HG03060 (cell line): ENCODE results near the gene SMAD4.

Experiments
- ATAC-seq: cut with Tn5 transposase; IDR thresholded peaks from one replicate; pipeline ENCODE4 v1.9.1; 2021; ENCODE audit warnings: low read depth, moderate number of reproducible peaks; ENCODE audit not compliant: unreplicated experiment

The SMAD4 gene

DNA sequence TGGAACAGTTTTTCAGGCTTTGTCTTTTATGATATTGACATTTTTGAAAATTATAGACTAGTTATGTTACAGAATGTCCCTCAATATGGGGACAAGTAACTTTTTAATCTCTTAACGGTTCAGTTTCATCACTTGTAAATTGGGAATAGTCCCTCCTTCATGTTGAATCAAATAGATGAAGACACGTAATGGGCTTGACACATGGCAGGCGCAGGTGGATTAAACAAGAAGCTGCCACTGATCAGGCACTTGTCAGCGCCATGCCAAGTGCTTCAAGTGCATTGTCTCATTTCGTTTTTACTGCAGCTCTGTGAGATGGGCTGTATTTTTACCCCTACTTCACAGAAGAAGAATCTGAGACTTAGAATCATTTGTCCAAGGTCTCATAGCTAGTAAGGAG, 9.5 kb upstream of the SMAD4 start:
- no peak for ATAC-seq

DNA sequence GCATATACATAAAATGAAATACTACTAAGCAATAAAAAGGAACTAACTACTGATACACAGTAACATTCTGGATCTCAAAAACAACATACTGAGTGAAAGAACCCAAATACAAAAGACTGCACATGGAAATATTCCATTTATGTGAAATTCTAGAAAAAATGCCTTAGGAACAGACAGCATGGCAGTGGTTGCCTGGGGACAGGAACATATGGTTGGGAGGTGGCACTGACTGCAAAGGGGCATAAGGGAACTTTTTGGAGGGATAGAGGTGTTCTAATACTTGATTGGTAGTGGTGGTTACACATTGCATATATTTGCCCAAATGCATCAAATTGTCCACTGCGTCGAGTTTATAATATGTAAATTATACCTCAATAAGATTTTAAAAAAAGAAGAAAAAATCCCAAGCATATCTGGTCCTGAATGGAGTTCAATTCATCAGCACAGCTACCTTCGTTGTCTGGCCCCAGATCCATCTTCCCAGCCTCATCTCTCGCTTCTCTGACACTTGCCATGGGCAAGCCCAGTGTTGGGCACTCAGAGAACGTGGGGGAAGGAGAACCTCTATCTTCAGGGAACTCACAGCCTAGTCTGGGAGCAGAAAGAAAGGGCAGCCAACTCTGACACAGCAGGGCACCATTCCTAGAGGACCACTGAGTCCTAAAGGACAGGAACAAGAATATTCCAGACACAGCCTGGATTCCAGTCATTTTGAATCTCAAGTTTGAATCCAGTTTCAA, 8.6 kb upstream of the SMAD4 start:
- no peak for ATAC-seq

DNA sequence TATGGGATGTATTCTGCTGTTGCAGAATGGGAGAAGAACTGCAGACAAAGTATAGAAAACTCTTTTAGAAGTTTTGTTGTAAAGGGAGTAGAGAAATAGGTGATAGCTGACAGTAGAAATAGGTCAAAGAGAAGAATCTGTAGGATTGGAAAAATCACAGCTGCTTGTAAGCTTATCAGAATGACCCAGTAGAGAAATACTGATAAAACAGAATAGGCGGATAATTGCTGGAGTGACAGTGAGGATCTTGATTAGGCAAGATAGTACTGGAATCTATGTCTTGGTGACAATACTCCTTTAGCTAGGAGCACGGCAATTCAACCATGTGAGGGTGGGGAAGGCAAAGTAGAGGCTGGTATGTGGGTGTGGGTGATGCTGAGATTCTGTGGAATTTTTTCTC, 4.5 kb upstream of the SMAD4 start:
- no peak for ATAC-seq

DNA sequence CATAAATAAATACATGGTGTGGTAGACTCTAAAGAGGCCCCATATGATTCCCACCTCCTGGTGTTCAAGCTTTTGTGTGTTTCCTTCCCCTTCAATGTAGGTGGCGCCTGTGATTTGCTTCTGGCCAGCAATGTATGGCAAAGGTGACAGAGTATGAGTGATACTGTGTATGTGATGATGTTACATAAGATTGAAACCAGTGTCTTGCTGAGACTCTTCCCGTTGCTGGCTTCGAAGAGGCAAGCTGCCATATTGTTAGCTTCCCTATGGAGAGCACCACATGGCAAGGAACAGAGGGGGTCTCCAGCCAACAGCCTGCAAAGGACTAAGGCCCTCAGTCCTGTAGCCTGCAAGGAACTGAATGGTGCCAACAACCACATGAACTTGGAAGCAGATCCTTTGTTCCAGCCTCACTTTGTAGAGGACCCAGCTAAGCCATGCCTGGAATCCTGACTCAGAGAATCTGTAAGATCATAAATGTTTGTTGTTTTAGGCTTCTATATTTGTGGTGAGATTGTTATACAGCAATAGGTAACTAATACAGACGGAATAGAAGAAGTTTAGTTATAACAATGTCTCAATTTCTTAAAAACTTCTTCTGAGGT, 1.7 kb upstream of the SMAD4 start:
- ATAC-seq, result no peak

DNA sequence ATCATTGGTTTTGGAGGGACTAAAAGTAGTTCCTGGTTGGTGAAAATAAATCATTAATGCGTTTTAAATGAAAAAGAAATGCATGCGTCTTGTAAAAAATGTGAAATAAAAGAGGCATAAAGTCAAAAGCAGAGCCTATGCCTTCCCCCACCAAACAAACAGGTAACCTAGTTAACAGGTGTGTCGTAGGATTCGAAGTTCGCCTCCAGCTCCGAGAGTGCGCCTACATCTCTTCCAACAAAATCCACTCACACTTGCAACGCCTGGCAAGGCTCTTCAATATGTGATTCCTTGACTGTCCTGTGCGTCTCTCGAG, 677 bp upstream of the SMAD4 start:
- ATAC-seq, result no peak

DNA sequence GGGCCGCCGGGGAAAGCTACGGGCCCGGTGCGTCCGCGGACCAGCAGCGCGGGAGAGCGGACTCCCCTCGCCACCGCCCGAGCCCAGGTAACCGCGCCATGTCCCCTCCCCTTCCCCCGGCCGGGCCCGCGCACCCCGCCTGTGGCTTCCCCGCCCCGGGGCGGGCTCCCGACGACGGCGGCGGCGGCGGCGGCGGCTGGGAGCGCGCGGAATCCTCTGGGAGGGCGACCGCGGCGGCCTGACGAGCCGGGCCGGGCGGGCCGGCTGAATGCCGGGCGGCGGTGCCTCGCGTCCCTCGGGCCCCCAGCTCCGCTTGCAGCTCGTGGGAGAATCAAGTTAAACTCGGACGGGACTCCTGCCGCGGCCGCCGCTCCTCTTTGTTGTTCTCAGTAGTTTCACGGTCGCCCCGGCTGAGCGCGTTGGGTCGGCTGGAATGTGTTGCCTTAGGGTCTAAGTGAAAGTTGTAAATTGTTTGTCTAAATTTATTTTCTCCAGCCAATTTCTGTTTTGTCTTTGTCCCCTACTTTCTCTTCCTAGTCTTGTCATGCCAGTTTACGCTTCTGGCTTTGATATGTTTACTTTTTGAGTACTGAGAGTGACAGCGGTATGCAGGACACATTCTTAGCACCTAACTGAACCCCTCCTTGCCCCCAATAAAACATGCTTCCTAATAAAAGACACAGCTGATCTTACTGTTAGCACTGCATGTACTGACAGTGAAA, 685 bp downstream of the SMAD4 start:
- no peak for ATAC-seq

DNA sequence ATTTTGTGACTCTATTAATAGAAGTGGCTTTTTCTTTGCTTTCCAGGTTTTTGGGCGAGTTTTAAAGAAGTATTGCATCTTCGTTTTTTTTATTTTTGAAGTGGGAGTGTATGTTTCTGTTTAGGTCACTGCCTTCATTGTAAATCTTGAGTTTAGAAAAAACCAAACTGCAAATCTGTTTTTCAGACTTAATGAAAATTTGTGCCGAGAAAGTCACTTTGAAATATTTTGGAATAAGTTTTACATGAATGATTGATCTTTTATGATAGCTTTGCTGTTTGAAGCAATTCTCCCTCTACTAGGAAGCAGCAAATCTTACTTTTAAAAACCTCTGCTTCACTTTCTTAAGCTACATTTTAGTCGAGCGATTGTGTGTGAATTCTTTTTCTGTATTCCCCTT, 2.2 kb downstream of the SMAD4 start:
- no peak for ATAC-seq

DNA sequence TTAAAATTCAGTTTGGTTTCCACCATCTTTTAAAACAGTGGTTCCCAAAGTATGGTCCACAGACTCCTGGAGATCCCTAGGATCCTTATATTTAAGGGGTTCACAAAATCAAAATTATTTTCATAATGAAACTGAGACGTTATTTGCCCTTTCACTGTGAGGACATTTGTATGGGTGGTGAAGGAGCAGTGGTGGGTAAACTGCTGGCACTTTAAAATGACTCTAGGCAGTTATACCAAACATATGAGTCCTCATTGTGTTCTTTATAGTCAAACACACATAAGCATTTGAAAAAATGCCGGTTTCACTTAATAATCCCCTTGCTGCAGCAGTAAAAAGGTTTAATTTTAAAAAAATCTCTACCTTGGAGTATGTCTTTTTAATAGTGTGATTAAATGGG, 7.2 kb downstream of the SMAD4 start:
- no peak for ATAC-seq

DNA sequence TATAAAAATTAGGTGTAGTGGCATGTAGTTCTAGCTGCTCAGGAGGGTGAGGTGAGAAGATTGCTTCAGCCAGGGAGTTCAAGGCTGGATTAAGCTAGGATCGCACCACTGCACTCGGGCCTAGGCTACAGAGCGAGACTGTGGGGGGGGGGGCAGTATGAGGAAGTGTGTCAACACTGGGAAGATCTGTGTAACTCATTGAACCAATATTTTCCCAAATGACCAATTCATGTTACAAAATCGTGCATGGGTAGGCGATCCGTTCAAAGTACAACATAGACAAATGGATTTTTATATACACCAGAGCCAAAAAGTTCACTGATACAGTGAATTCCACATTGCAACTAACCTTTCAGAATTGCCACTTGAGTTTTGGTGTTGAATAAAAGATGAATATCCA, 8.1 kb downstream of the SMAD4 start:
- ATAC-seq, result no peak

DNA sequence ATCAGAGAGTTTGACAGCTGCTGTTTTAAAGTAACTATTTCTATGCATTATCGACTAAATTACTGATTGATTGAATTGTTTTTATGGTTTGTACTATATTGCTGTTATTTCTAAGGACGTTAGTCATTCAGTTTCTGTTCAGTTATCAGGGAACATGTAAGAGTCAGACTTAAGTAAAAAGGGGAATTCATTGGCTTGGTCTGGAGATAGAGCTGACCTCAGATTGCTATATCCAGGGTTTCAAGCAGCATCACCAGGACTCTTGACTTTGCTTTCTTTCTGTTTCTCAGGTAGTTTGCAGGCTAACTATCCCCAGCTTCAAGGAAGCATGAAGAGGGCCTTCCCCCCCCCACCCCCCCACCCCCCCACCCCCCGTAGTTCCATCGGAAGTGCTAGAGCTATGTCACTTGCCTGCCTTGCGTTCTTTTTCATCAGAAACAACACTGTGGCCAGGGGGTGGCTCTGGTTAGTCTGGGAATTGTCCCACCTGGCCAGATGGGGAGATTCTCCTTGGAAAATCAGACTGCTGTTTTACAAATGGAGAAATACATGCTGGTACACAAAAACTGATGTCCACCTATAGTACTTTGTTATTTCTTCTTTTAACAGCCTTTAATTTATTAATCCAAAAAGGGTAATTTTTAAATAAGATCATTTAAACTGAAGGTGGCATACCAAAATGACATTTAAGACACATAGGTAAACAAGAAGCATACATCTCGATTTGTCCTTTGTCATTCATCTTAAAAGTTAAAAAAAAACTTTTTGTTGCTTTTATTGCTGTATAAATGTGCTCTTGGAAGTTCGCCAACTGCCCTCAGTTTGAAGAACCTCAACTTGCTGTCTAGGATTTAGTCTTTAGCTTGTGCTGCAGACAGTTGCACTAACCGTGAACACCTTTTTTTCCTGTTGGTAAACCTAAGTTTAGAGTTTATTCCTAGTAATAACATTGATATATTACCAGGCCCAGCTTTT, 9.4 kb downstream of the SMAD4 start:
- no peak for ATAC-seq

DNA sequence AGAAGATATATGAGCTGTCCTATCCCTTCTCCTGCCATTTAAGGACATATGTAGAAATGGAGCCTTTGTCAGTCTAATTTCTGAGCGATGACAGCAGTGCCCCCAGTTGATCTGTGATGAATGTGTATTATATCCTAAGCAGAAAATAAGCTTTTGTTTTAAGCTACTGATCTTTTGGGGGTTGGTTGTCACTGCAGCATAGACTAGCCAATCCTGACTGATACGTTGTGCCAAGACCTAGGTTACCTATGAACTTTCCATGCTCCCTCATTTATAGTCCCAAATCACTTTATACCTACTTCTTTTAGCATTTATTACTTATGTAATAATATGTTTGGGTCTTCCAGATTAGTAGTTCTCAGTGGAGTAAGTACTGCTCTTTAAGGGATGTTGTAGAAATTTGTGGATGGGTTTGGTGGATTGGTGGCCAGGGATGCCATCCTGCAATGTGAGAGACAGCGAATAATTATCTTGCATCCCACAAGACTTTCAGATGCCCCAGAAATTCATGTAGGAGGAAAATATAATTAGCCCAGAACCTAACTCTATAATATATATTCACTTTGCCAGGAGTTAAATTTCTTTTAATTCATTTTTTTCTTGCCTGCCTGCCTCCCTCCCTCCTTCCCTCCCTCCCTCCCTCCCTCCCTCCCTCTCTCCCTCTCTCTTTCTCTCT, 11.8 kb downstream of the SMAD4 start:
- no peak for ATAC-seq

DNA sequence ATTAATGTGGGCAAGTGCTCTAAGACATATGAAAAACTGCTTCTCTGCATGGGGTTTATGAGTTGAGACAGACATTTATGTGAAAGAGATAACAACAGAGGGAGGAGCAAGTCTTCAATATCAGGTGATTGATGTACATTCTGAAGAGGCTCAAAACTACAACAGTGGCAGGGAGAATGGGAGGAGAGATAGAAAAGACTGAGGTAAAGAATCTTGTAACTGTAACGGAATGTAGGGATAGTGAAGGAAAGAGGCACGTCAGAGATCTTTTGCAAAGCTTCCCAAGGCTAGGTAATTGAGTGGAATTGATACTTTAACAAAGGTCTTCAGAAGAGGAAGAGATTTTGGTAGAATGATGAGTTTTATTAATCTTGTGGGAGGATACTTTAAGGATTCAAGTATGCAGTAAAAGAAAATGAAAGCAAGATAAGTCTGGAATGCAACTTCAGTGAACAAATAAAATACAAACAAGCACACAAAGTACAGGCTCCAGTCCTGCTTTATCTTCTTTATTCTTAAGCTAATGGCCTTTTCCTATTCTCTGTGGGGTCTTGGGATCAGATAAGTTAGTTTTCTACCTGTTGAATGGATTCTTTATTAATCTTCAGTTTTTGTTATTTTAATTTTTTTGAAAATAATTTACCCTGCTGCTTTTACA, 15.0 kb downstream of the SMAD4 start:
- ATAC-seq, result no peak

DNA sequence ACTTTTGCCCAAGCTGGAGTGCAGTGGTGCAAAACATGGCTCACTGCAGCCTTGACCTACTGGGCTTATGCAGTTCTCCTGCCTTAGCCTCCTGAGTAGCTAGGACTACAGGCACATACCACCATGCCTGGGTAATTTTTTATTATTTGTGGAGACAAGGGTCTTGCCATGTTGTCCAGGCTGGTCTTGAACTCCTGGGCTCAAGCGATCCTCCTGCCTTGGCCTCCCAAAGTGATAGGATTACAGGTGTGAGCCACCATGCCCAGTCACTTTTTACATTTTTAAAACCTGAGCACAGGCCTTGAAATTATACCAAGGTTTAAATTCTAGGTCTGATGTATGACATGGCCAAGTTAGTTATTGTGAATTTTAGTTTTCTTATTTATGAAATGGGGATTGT, 18.2 kb downstream of the SMAD4 start:
- no peak for ATAC-seq

DNA sequence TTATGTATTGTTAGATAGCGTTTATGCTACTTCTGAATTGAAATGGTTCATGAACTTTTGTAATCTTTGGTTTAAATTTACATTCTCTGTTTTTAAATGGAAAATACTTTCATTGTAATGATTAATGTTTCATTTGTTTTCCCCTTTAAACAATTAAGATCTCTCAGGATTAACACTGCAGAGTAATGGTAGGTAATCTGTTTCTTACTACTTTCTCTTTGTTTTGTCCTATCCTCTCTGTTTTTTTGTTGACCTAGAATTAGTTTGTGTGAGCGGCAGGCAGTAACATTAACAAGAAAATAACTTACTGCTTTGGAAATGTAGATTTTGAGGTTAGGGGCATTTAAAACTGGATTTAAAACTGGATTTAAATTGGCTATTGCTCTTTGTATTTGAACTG, 19.1 kb downstream of the SMAD4 start:
- ATAC-seq, result no peak

DNA sequence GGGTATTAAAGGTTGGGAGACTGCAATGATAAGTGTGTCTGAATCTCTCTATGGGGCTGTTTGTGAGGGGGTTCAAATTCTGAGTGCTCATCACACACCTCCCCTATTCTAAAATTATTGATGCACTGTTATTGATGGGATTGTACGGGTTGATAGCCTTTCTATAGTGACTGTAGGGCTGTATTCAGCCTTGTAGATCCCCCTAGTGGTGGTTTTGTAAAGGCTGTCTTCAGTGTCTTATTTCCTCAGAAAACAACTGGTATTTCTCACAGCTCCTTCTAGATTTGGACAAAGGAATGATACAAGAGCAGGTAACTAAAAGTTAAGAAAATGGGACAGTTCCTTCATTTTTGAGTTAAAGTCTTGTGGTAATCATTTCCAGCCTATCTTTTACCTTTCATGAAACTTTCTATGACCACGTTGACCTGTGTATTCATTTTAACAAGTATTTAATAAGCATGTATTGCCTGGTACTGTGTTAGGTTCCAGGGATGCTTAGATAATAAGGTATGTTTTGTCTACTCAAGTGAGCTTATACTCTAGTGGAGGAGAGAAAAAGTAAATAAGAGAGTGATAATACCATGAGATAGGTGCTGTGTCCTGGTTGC, 21.2 kb downstream of the SMAD4 start:
- ATAC-seq, result no peak

DNA sequence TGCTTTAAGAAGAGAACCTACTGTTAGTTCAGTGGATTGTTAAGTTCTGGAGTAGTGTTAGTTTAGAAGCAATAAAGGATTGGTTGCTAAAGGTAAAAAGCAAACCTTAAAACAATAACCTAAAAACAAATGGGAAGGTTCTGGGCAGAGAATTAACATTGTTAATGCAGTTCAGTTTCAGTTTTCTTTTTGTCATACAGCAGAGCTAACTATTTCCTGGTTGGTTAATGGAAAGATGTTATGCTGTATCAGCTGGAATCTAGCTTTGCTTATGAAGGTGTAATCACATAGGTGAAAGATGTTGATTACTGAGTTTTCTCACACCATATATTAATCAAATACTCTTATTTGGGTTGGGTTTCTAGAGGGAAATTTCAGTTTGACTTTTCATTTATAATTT, 23.8 kb downstream of the SMAD4 start:
- ATAC-seq, result peak; percentile 66

DNA sequence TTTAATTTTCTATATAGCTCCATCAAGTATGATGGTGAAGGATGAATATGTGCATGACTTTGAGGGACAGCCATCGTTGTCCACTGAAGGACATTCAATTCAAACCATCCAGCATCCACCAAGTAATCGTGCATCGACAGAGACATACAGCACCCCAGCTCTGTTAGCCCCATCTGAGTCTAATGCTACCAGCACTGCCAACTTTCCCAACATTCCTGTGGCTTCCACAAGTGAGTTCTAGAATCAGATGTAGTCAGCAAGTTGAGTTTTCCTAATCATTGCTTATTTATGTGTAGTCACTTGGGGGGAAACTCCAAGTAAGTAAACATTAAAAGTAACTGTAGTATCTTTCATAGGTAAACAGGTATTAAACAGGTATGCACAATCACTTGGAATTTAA, 24.8 kb downstream of the SMAD4 start:
- ATAC-seq, result no peak

DNA sequence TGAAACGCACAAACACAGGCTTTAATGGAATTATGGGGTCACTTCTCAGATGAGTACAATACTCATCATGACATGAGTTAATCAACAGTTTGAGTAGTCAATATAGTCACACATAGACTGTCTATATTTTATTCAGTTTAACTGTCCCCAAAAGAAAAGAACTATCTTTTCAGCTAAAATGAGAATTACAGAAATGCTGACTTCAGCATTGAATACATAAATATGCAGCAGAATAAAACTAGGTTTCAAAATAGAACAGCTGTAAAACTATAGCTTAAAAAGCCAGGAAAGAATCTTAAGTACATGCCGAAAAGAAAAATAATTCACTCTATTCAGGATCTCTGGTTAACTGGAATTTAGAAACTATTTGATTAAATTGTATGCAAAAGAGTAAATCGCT, 30.0 kb downstream of the SMAD4 start:
- ATAC-seq, result no peak

DNA sequence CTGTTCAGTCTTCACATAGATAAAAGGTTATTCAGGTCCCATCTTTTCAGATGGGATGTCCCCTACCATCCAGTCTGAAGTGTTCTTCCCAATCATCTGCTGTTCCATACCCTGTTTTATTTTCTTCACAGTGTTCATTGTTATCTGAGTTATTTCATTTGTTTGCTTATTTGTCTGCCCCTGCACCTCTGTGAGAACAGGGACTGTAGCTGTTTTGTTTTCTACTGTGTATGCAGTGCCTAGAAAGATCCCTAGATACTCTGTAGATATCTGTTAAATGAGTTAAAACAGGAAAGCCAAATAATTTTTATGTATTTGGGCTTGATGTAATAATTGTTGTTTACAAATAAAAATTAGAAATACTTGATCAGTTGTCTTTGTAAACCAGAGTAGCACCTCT, 34.2 kb downstream of the SMAD4 start:
- no peak for ATAC-seq

DNA sequence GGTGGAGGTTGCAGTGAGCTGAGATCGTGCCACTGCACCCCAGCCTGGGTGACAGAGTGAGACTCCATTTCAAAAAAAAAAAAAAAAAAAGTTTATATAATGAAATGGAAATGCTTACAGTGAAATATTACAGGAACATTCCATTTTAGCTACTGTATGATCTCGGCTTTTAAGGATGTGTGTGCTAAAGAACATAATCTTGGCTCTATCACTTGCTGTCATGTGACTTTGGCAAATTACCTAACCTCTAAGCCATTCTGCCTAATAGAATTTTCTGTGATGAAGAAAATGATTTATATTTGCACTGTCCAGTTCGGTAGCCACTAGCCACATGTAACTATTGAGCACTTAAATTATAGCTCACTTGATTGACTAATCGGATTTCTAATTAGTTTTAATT, 36.3 kb downstream of the SMAD4 start:
- ATAC-seq, result no peak
